Breast epithelium (tissue), 4 donors: ENCODE results near the gene COL23A1. TPM values are rescaled to one million over a fixed set of nuclear protein-coding genes. Genes with fewer than 3 reads are reported as not detected.

Source experiments
- DNase-seq, 2 donors: peaks; one replicate each; pipeline ENCODE4 v3.0.0-alpha.2; 2019; ENCODE audit warnings: low spot score in 2 of 2
- H3K27ac ChIP-seq, 2 donors: fragments of 200-600 bp; sonication (generic) in 1 of 2; one replicate each; pipeline ENCODE4 v1.5.1; 2016 to 2019; ENCODE audit warnings: mild to moderate bottlenecking in 1 of 2
- H3K27me3 ChIP-seq, 2 donors: fragments of 200-600 bp; sonication (generic) in 1 of 2; one replicate each; pipeline versions ENCODE4 v1.5.1 to v1.6.0; 2017 to 2019; ENCODE audit warnings: control low read depth in 1 of 2, mild to moderate bottlenecking in 1 of 2
- H3K36me3 ChIP-seq: fragments of 200-600 bp; one replicate; pipeline ENCODE4 v1.5.1; 2019
- H3K4me1 ChIP-seq, 2 donors: fragments of 200-600 bp; sonication (generic); one replicate each; pipeline ENCODE4 v1.5.1; 2016 to 2019; ENCODE audit warnings: control low read depth in 1 of 2
- H3K4me3 ChIP-seq, 3 donors: fragments of 200-600 bp; sonication (generic); 1 replicate in 2 of 3; 2 replicates in 1 of 3; pipeline ENCODE4 v1.5.1; 2016 to 2019; ENCODE audit warnings: mild to moderate bottlenecking in 3 of 3, moderate library complexity in 2 of 3
- H3K9me3 ChIP-seq, 2 donors: fragments of 200-600 bp; sonication (generic) in 1 of 2; one replicate each; pipeline ENCODE4 v1.5.1; 2016 to 2019; ENCODE audit warnings: control low read depth in 1 of 2
- POLR2A ChIP-seq: fragments of 450-650 bp; IDR thresholded peaks from one replicate; pipeline ENCODE4 v1.6.1; 2016; ENCODE audit warnings: antibody characterized with exemption, mild to moderate bottlenecking, moderate library complexity
- POLR2AphosphoS5 ChIP-seq, 3 donors: sonication (generic); formaldehyde crosslinking; IDR thresholded peaks; one replicate each; pipeline ENCODE4 v1.6.1; 2017; ENCODE audit warnings: antibody characterized with exemption in 3 of 3
- intact Hi-C: fragments of 100-400 bp; cut with DNase I; formaldehyde crosslinking; loops from one replicate; pipeline ENCODE4 v1.15.1; 2023; ENCODE audit warnings: low total_unique reads
- total RNA-seq, 3 donors: library from RNA; depleted of rRNA; stranded (reverse); fragments of >200 nt; gene quantifications; one replicate each; pipeline ENCODE4 v1.1.0, GENCODE V29; 2016
- TF ChIP-seq, protein P1 (sequence below), 3 donors: fragments of 450-650 bp; IDR thresholded peaks; one replicate each; pipeline ENCODE4 v1.5.1; 2016 to 2017; ENCODE audit warnings: antibody characterized with exemption in 3 of 3, mild to moderate bottlenecking in 3 of 3, moderate library complexity in 3 of 3

The COL23A1 gene
- total RNA-seq, 3 donors from 2014 or later: 0.32 to 3.3 (median 2.6) TPM

GRCh38 chr5:178196281-178196812, 393.8 kb downstream of the COL23A1 start:
- H3K4me1 ChIP-seq: no peaks in the 10 kb centered on the region
- TF ChIP-seq POLR2AphosphoS5 (IDR thresholded peaks at IDR 0.05) (no peak), POLR2A (no peak)
- TF ChIP-seq, protein P1, sequence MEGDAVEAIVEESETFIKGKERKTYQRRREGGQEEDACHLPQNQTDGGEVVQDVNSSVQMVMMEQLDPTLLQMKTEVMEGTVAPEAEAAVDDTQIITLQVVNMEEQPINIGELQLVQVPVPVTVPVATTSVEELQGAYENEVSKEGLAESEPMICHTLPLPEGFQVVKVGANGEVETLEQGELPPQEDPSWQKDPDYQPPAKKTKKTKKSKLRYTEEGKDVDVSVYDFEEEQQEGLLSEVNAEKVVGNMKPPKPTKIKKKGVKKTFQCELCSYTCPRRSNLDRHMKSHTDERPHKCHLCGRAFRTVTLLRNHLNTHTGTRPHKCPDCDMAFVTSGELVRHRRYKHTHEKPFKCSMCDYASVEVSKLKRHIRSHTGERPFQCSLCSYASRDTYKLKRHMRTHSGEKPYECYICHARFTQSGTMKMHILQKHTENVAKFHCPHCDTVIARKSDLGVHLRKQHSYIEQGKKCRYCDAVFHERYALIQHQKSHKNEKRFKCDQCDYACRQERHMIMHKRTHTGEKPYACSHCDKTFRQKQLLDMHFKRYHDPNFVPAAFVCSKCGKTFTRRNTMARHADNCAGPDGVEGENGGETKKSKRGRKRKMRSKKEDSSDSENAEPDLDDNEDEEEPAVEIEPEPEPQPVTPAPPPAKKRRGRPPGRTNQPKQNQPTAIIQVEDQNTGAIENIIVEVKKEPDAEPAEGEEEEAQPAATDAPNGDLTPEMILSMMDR (IDR thresholded peaks at IDR 0.05): no peak
- H3K36me3 ChIP-seq: no peaks in the 10 kb centered on the region
- H3K9me3 ChIP-seq: no peaks in the 10 kb centered on the region
- peak in 1 of 2 donors; percentile 7 for DNase-seq
- no peak overlapping the region for H3K4me3 ChIP-seq
- intact Hi-C loops: no loop called here
- no peak overlapping the region for H3K27ac ChIP-seq
- no peaks in the 10 kb centered on the region for H3K27me3 ChIP-seq

GRCh38 chr5:178194026-178194425, 396.2 kb downstream of the COL23A1 start:
- no peaks in the 10 kb centered on the region for H3K4me1 ChIP-seq
- peak in 1 of 2 donors; percentile 46 for DNase-seq
- H3K9me3 ChIP-seq: no peaks in the 10 kb centered on the region
- TF ChIP-seq, protein P1 (IDR thresholded peaks at IDR 0.05): no peak
- TF ChIP-seq POLR2A: no peak
- TF ChIP-seq POLR2AphosphoS5 (IDR thresholded peaks at IDR 0.05): no peak
- intact Hi-C loops: no loop called here
- H3K4me3 ChIP-seq: no peak overlapping the region
- no peaks in the 10 kb centered on the region for H3K36me3 ChIP-seq
- no peaks in the 10 kb centered on the region for H3K27me3 ChIP-seq
- H3K27ac ChIP-seq: no peak overlapping the region

- Histone ChIP-seq H3K36me3 (no peaks in the 10 kb centered on the region), H3K4me1 (no peaks in the 10 kb centered on the region), H3K9me3 (no peaks in the 10 kb centered on the region), H3K27me3 (no peaks in the 10 kb centered on the region), H3K4me3 (no peak overlapping the region), H3K27ac (no peak overlapping the region)
- no peak for TF ChIP-seq POLR2A
- TF ChIP-seq POLR2AphosphoS5 (IDR thresholded peaks at IDR 0.05): no peak
- TF ChIP-seq, protein P1 (IDR thresholded peaks at IDR 0.05): no peak
- intact Hi-C loops: no loop called here
- DNase-seq: peak in 1 of 2 donors; percentile 43
Observed at GRCh38 chr5:178193251-178193809, 396.9 kb downstream of the COL23A1 start.

- Histone ChIP-seq H3K9me3 (no peaks in the 10 kb centered on the region), H3K27me3 (no peaks in the 10 kb centered on the region), H3K4me3 (no peak overlapping the region), H3K4me1 (no peaks in the 10 kb centered on the region), H3K36me3 (no peaks in the 10 kb centered on the region), H3K27ac (no peak overlapping the region)
- peak in 1 of 2 donors; percentile 43 for DNase-seq
- TF ChIP-seq, protein P1 (IDR thresholded peaks at IDR 0.05): no peak
- TF ChIP-seq POLR2AphosphoS5 (IDR thresholded peaks at IDR 0.05) (no peak), POLR2A (no peak)
- intact Hi-C loops: no loop called here
Observed at GRCh38 chr5:178192787-178193186, 397.4 kb downstream of the COL23A1 start.

GRCh38 chr5:178192244-178192643, 397.9 kb downstream of the COL23A1 start:
- H3K27me3 ChIP-seq: no peaks in the 10 kb centered on the region
- no peaks in the 10 kb centered on the region for H3K4me1 ChIP-seq
- no peaks in the 10 kb centered on the region for H3K36me3 ChIP-seq
- H3K27ac ChIP-seq: no peak overlapping the region
- no peak overlapping the region for H3K4me3 ChIP-seq
- intact Hi-C loops: no loop called here
- TF ChIP-seq, protein P1 (IDR thresholded peaks at IDR 0.05): no peak
- TF ChIP-seq POLR2A (no peak), POLR2AphosphoS5 (IDR thresholded peaks at IDR 0.05) (no peak)
- DNase-seq: no peak
- no peaks in the 10 kb centered on the region for H3K9me3 ChIP-seq
